COLO829 (cell line): ENCODE results near the gene TMEM101.
"Not testable (repeated sequence)": the region's sequence is repeated elsewhere in the genome, so short reads cannot be mapped to it uniquely, and the experiment has no call there.

Experiments
- DNase-seq: peaks from one replicate; pipeline ENCODE4 v3.0.0; 2012; ENCODE audit warnings: low spot score

TMEM101 gene

GRCh38 chr17:44014437-44015172, at the start of gene TMEM101:
Gene TMEM101, minus strand, starts transcription at chr17:44014963. Its CDS starts 11 bp downstream, at chr17:44014952.
- DNase-seq: peak; percentile 99

GRCh38 chr17:44063704-44064639, 49.2 kb upstream of the TMEM101 start:
- no peak for DNase-seq

- no peak for DNase-seq
Observed at GRCh38 chr17:44062871-44063270, 48.1 kb upstream of the TMEM101 start.

- no peak for DNase-seq
Observed at GRCh38 chr17:44061446-44061845, 46.7 kb upstream of the TMEM101 start.

GRCh38 chr17:44059101-44059892, 44.5 kb upstream of the TMEM101 start:
- no peak for DNase-seq

GRCh38 chr17:44053125-44053872, 38.5 kb upstream of the TMEM101 start:
- no peak for DNase-seq

- DNase-seq: no peak
Observed at GRCh38 chr17:44049294-44050060, 34.7 kb upstream of the TMEM101 start.

- DNase-seq: not testable (repeated sequence)
Observed at GRCh38 chr17:44046893-44047292, 32.1 kb upstream of the TMEM101 start.

- no peak for DNase-seq
Observed at GRCh38 chr17:44045486-44045885, 30.7 kb upstream of the TMEM101 start.

- DNase-seq: no peak
Observed at GRCh38 chr17:44044071-44044470, 29.3 kb upstream of the TMEM101 start.

- no peak for DNase-seq
Observed at GRCh38 chr17:44043272-44043696, 28.5 kb upstream of the TMEM101 start.

- DNase-seq: no peak
Observed at GRCh38 chr17:44039829-44040635, 25.3 kb upstream of the TMEM101 start.

- no peak for DNase-seq
Observed at GRCh38 chr17:44038604-44039011, 23.8 kb upstream of the TMEM101 start.

GRCh38 chr17:44037471-44037870, 22.7 kb upstream of the TMEM101 start:
- DNase-seq: no peak

GRCh38 chr17:44034688-44035087, 19.9 kb upstream of the TMEM101 start:
- not testable (repeated sequence) for DNase-seq

- no peak for DNase-seq
Observed at GRCh38 chr17:44033861-44034408, 19.2 kb upstream of the TMEM101 start.

GRCh38 chr17:44030482-44030881, 15.7 kb upstream of the TMEM101 start:
- DNase-seq: no peak

GRCh38 chr17:44029736-44030135, 15.0 kb upstream of the TMEM101 start:
- no peak for DNase-seq

- DNase-seq: no peak
Observed at GRCh38 chr17:44024853-44025252, 10.1 kb upstream of the TMEM101 start.
